Stimulated activated CD8-positive, alpha-beta memory T cell treated with anti-CD3 and anti-CD28 coated beads, Interleukin-2, amount 100 ng/mL, for 48 hours (primary cell): ENCODE results near the gene KIF17.

Experiments
- DNase-seq, 2 donors: peaks; one replicate each; pipeline ENCODE4 v3.0.0-alpha.2; 2020; ENCODE audit warnings: low read depth in 2 of 2

KIF17 gene

DNA sequence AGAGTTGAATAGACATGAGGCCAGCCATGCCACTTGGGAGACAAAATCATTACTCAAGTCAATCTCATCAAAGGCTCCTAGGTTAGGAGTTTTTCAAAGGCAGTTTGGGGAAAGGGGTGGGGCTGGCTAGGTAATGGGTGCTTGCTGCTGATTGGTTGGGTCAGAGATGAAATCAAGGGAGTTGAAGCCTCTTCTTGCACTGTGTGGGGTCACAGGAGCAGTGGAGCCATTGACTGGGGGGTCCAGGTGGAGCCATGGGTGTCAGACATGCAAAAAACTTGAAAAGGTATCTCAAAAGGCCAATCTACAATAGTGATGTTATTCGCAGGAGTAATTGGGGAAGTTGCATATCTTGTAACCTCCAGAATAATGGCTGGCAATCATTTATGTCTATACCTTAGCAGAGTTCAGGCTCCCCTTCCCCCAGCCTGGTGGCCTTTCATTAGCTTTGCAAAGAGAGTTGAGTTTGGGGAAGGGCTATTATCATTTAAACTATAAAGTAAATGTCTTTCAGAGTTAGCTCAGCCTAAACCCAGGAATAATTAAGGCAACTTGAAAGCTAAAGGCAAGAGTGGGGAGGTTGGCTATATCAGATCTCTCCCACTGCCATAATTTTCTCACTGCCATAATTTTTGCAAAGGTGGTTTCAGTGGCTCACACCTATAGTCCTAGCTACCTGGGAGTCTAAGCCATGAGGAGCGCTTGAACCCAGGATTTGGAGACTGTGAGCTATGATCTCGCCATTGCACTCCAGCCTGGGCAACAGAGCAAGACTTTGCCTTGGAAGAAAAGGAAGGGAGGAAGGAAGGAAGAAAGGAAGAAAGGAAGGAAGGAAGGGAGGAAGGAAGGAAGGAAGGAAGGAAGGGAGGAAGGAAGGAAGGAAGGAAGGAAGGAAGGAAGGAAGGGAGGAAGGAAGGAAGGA, 92.4 kb downstream of the KIF17 start:
- DNase-seq, result no peak

DNA sequence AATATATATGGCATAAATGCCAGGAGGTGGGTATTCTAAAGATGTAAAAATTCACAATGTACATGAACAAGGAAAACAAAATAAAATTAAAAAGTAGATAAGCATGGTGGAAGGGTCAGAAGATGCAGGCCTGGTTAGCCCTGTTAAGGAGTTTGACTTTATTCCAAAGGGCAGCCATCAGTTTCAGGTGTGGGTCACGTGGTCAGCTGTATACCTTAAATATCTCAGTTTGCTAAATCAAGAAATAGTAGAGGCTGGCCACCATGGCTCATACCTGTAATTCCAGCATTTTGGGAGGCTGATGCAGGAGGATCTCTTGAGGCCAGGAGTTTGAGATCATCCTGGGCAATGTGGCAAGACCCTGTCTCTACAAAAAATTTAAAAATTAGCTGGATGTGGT, 93.1 kb downstream of the KIF17 start:
- no peak for DNase-seq

DNA sequence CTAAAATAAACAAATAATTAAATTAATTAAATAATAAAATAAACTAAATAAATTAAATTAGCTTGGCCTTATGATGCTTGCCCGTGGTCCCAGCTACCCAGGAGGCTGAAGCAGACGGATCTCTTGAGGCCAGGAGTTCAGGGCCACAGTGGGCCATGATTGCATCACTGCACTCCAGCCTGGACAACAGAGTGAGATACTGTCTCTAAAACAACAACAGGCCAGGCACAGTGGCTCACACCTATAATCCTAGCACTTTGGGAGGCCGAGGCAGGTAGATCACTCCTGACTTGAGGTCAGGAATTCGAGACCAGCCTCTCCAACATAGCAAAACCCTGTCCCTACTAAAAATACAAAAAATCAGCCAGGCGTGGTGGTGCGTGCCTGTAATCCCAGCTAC, 96.8 kb downstream of the KIF17 start:
- DNase-seq, result no peak

GRCh38 chr1:20619999-20620398, 97.8 kb downstream of the KIF17 start:
- DNase-seq, result no peak

- DNase-seq, result no peak
Measured at GRCh38 chr1:20618550-20618949, 99.3 kb downstream of the KIF17 start.

GRCh38 chr1:20616847-20617487, 100.8 kb downstream of the KIF17 start:
- no peak for DNase-seq

DNA sequence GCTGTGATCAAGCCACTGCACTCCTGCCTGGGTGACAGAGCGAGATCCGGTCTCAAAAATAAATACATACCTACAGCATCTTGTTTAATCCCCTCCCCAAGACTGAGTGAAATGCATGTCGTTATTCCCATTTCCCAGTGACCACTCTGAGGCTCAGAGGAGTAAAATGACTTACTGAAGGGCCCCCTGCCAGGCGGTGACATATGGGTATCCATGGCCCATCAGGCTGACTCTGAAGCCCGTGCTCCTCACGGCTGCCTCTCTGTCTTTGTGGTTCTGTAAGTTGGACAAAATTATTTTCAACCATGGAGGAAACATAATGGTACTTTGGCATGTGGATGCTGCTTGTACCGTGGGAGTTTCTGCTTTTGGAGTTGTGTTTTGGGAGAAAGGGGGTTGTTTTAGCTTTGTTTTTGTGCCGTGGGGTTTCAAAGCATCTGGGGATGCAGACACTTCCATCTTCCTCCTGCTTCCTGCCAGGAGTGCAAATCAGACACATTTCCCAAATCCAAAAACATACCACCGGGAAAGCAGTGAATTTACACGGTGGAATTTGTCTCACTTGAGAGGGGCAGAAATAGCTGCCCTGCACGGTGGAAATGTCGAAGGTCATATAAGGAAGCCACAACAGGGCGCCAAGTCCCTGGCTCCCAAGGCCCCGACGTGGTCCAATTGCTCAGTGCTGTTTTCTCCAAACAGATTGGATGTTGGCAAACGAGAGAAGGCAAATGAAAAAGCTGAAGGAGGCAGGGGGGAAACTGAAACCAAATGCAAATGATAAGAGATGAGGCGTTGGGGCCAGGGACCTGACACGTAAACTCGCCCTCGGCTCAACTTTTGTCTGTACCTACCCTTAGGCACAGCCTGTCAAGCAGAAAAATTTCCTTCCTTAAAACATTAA, 101.6 kb downstream of the KIF17 start:
- no peak for DNase-seq

- DNase-seq, result no peak
Measured at GRCh38 chr1:20614131-20614579, 103.7 kb downstream of the KIF17 start.
